Gastroesophageal sphincter (tissue), 4 donors: ENCODE results near the gene MARK3. TPM values are rescaled to one million over a fixed set of nuclear protein-coding genes. Genes with fewer than 3 reads are reported as not detected.

Experiments
- ATAC-seq: fragments of 150-250 bp; one replicate; pipeline ENCODE4 v1.9.1; 2016; ENCODE audit warnings: mild to moderate bottlenecking, moderate library complexity
- H3K27ac ChIP-seq, 4 donors: fragments of 200-600 bp; sonication (generic) in 3 of 4; 1 replicate in 3 of 4; 2 replicates in 1 of 4; pipeline ENCODE4 v1.5.1; 2016 to 2019
- H3K27me3 ChIP-seq: fragments of 200-600 bp; sonication (generic); one replicate; pipeline ENCODE4 v1.5.1; 2019
- H3K36me3 ChIP-seq, 2 donors: fragments of 200-600 bp; sonication (generic); one replicate each; pipeline ENCODE4 v1.5.1; 2019; ENCODE audit warnings: control low read depth in 1 of 2
- H3K4me1 ChIP-seq, 3 donors: fragments of 200-600 bp; sonication (generic); 1 replicate in 2 of 3; 2 replicates in 1 of 3; pipeline ENCODE4 v1.5.1; 2016 to 2019; ENCODE audit warnings: control low read depth in 2 of 3
- H3K4me3 ChIP-seq, 2 donors: fragments of 200-600 bp; sonication (generic); one replicate each; pipeline ENCODE4 v1.5.1; 2019; ENCODE audit warnings: mild to moderate bottlenecking in 1 of 2, moderate library complexity in 1 of 2
- H3K9me3 ChIP-seq, 3 donors: fragments of 200-600 bp; sonication (generic); one replicate each; pipeline ENCODE4 v1.5.1; 2017 to 2019; ENCODE audit warnings: control low read depth in 2 of 3
- EP300 ChIP-seq: sonication (generic); formaldehyde crosslinking; IDR thresholded peaks from one replicate; pipeline ENCODE4 v1.6.1; 2017; ENCODE audit warnings: antibody characterized with exemption, mild to moderate bottlenecking
- POLR2A ChIP-seq, 2 donors: fragments of 450-650 bp; IDR thresholded peaks; one replicate each; pipeline ENCODE4 v1.6.1; 2017; ENCODE audit warnings: antibody characterized with exemption in 2 of 2, mild to moderate bottlenecking in 2 of 2, moderate library complexity in 1 of 2
- POLR2AphosphoS5 ChIP-seq: sonication (generic); formaldehyde crosslinking; IDR thresholded peaks from one replicate; pipeline ENCODE4 v1.6.1; 2017; ENCODE audit warnings: antibody characterized with exemption
- WGBS, 2 donors: methylation state at CpG; one replicate each; pipeline ENCODE4 v1.1.5; 2018; ENCODE audit warnings: low coverage in 1 of 2; 5-methylcytosine and 5-hydroxymethylcytosine counted together
- total RNA-seq, 4 donors: library from RNA; depleted of rRNA; stranded (reverse); fragments of >200 nt; gene quantifications; one replicate each; pipeline ENCODE4 v1.1.0, GENCODE V29; 2016
- TF ChIP-seq, protein P1 (sequence below), 4 experiments: fragments of 200-600 bp in 2 of 4; fragments of 450-650 bp in 2 of 4; sonication (generic) in 1 of 4; IDR thresholded peaks; one replicate each; pipeline ENCODE4 v1.5.1; 2017 to 2019; ENCODE audit warnings: antibody characterized with exemption in 4 of 4, mild to moderate bottlenecking in 2 of 4, moderate library complexity in 2 of 4

Gene MARK3
- total RNA-seq, 4 donors from 2014 or later = 65.1 to 127 (median 70.4) TPM

- Histone ChIP-seq H3K4me3 (no peak overlapping the region), H3K36me3 (peaks cover 0 to 87% of the 10 kb centered on the region in 2 donors), H3K27ac (no peak overlapping the region), H3K27me3 (no peaks in the 10 kb centered on the region), H3K9me3 (no peaks in the 10 kb centered on the region), H3K4me1 (peaks cover 0 to 23% (median 0%) of the 10 kb centered on the region in 3 donors)
- 64 to 68% methylated on average over 9 of the region's 10 CpGs for WGBS, 2 donors
- no peak for ATAC-seq
- TF ChIP-seq POLR2AphosphoS5 (no peak), EP300 (no peak), POLR2A (IDR thresholded peaks at IDR 0.05) (no peak)
- TF ChIP-seq, protein P1, sequence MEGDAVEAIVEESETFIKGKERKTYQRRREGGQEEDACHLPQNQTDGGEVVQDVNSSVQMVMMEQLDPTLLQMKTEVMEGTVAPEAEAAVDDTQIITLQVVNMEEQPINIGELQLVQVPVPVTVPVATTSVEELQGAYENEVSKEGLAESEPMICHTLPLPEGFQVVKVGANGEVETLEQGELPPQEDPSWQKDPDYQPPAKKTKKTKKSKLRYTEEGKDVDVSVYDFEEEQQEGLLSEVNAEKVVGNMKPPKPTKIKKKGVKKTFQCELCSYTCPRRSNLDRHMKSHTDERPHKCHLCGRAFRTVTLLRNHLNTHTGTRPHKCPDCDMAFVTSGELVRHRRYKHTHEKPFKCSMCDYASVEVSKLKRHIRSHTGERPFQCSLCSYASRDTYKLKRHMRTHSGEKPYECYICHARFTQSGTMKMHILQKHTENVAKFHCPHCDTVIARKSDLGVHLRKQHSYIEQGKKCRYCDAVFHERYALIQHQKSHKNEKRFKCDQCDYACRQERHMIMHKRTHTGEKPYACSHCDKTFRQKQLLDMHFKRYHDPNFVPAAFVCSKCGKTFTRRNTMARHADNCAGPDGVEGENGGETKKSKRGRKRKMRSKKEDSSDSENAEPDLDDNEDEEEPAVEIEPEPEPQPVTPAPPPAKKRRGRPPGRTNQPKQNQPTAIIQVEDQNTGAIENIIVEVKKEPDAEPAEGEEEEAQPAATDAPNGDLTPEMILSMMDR (IDR thresholded peaks at IDR 0.05) = no peak
These were observed 114.5 kb downstream of the MARK3 start for GRCh38 chr14:103499709-103500108.

DNA sequence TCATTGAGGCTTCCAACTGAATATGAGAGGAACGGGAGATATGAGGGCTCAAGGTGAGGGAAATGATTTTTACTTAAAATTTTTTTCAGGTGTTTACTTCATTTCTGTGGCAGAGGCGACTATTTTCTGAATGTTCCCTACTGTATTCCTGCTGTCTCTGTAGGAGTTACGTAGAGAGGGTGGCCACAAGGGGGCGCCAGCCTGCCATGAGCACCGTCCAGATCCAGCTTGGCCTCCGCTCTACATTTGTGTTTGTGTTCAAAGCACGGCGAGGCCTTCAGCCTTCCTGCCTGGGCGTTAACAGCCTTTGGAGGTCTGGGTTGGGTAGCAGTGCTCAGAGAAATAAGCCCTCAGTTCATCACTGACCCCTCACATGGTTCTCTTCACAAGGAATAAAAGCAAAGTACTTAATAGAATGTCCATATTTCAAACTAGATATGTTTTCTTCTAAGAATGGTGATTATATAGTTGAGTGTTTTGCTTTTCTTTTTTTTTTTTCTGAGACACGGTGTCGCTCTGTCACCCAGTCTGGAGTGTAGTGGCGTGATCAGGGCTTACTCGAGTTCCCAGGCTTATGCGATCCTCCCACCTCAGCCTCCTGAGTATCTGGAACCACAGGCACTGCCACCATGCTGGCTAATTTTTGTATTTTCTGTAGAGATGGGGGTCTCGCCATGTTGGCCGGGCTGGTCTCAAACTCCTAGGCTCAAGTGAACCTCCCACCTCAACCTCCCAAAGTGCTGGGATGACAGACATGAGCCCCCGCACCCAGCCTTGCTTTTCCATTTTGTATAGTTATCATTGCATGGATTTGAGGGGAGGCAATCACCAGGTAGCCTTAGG lies 115.2 kb downstream of the MARK3 start:
- H3K36me3 ChIP-seq = peaks cover 0 to 87% of the 10 kb centered on the region in 2 donors
- peaks cover 0 to 23% (median 0%) of the 10 kb centered on the region in 3 donors for H3K4me1 ChIP-seq
- TF ChIP-seq EP300 (no peak), POLR2AphosphoS5 (peak; percentile 21), POLR2A (IDR thresholded peaks at IDR 0.05) (no peak)
- TF ChIP-seq, protein P1 (IDR thresholded peaks at IDR 0.05) = peak; percentile 83 to 91 (median 89)
- H3K27ac ChIP-seq = peak overlapping the region; percentile 12 to 70 (median 51)
- no peaks in the 10 kb centered on the region for H3K9me3 ChIP-seq
- WGBS, 2 donors = 25 to 38% methylated on average over 14 to 15 of the region's 17 CpGs
- peak; percentile 93 for ATAC-seq
- H3K4me3 ChIP-seq = no peak overlapping the region
- no peaks in the 10 kb centered on the region for H3K27me3 ChIP-seq

GRCh38 chr14:103501041-103501870 lies 116.0 kb downstream of the MARK3 start:
- TF ChIP-seq POLR2AphosphoS5 = no peak
- TF ChIP-seq, protein P1 (IDR thresholded peaks at IDR 0.05) = no peak
- no peak for TF ChIP-seq POLR2A (IDR thresholded peaks at IDR 0.05)
- TF ChIP-seq EP300 = no peak
- WGBS, 2 donors = 72 to 78% methylated on average over 8 to 10 of the region's 11 CpGs
- Histone ChIP-seq H3K27ac (peak overlapping the region in 3 of 4 donors; percentile 12 to 70 (median 51)), H3K27me3 (no peaks in the 10 kb centered on the region), H3K36me3 (peaks cover 0 to 87% of the 10 kb centered on the region in 2 donors), H3K4me3 (no peak overlapping the region), H3K9me3 (no peaks in the 10 kb centered on the region), H3K4me1 (peaks cover 0 to 23% (median 0%) of the 10 kb centered on the region in 3 donors)
- no peak for ATAC-seq

GRCh38 chr14:103501921-103502669 lies 116.9 kb downstream of the MARK3 start:
- Histone ChIP-seq H3K27me3 (no peaks in the 10 kb centered on the region), H3K9me3 (no peaks in the 10 kb centered on the region), H3K4me3 (no peak overlapping the region), H3K4me1 (peaks cover 0 to 20% (median 0%) of the 10 kb centered on the region in 3 donors), H3K36me3 (peaks cover 0 to 85% of the 10 kb centered on the region in 2 donors), H3K27ac (no peak overlapping the region)
- no peak for ATAC-seq
- TF ChIP-seq EP300 = no peak
- TF ChIP-seq POLR2AphosphoS5 = no peak
- WGBS, 2 donors = 78 to 79% methylated on average over 7 to 9 of the region's 9 CpGs
